Measurements from ENCODE around the gene WAS.

WAS gene

GRCh38 chrX:48714573-48714972 is 31.0 kb downstream of the WAS start:
- no peak for DNase-seq

GRCh38 chrX:48715072-48715471 is 31.5 kb downstream of the WAS start:
- DNase-seq: no peak

GRCh38 chrX:48715876-48716502 is 32.4 kb downstream of the WAS start:
- no peak for DNase-seq

- DNase-seq: no peak
These were observed 36.4 kb downstream of the WAS start for GRCh38 chrX:48719958-48720357.

- no peak for DNase-seq
These were observed 37.1 kb downstream of the WAS start for GRCh38 chrX:48720577-48721250.

GRCh38 chrX:48721916-48722315 is 38.3 kb downstream of the WAS start:
- no peak for DNase-seq

- DNase-seq: no peak
These were observed 43.0 kb downstream of the WAS start for GRCh38 chrX:48726596-48726995.

GRCh38 chrX:48728653-48729052 is 45.1 kb downstream of the WAS start:
- no peak for DNase-seq

- DNase-seq: no peak
These were observed 52.7 kb downstream of the WAS start for GRCh38 chrX:48736303-48736702.

- DNase-seq: no peak
These were observed 53.2 kb downstream of the WAS start for GRCh38 chrX:48736878-48737212.

- DNase-seq: peak; percentile 91
These were observed 53.8 kb downstream of the WAS start for GRCh38 chrX:48737213-48737938.

- DNase-seq: peak; percentile 1
These were observed 54.3 kb downstream of the WAS start for GRCh38 chrX:48737940-48738339.
